HCT116 (cell line): ENCODE measurements around the gene DGKK. TPM values are rescaled to one million over a fixed set of nuclear protein-coding genes. Genes with fewer than 3 reads are reported as not detected.

Experiments used
- ATAC-seq: fragments of 200-7000 bp; cut with Tn5 transposase; 2 replicates; pipeline ENCODE4 v1.9.1; 2020; ENCODE audit warnings: mild to moderate bottlenecking, moderate library complexity
- BruUV-seq: library from RNA; stranded (reverse); fragments of 400-500 nt; replicated peaks from 2 replicates; lab custom pipeline; 2021; lab: Mats Ljungman, UMichigan
- CTCF ChIA-PET: fragments of 300-600 bp; sonication (Branson Sonifier 250); formaldehyde crosslinking; loops from one replicate; lab custom pipeline; 2021; ENCODE audit warnings: antibody characterized with exemption; lab: Charles Lee
- POLR2A ChIA-PET: fragments of 300-600, 350-600 bp; sonication (Branson Sonifier 250); formaldehyde crosslinking; loops from one replicate; lab custom pipeline; 2021; ENCODE audit warnings: antibody characterized with exemption; lab: Charles Lee
- RAD21 ChIA-PET, 2 experiments: fragments of 300-600 bp; sonication (Branson Sonifier 250); formaldehyde crosslinking; loops; one replicate each; lab custom pipeline; 2023; ENCODE audit warnings: low total read pairs in 2 of 2; ENCODE audit not compliant: uncharacterized antibody in 2 of 2, unreplicated experiment in 2 of 2, low non-redundant PET in 1 of 2; lab: Charles Lee
- DNase-seq: peaks from one replicate; pipeline ENCODE4 v3.0.0-alpha.2; 2010; ENCODE audit warnings: low read depth, low spot score
- H2AFZ ChIP-seq: fragments of 200-600 bp; shearing (Covaris generic), sonication (generic); 2 replicates; pipeline ENCODE4 v1.6.1; 2017; ENCODE audit warnings: low read depth, mixed run types, mixed read lengths, antibody characterized with exemption, low read length; ENCODE audit not compliant: poor library complexity, severe bottlenecking
- H3K27ac ChIP-seq: 2 replicates; pipeline ENCODE4 v1.5.1; 2012; ENCODE audit warnings: low read depth, low read length
- H3K27me3 ChIP-seq: fragments of 200-600 bp; sonication (generic); 2 replicates; pipeline ENCODE4 v1.6.1; 2016; ENCODE audit warnings: mixed run types, low read length, mixed read lengths; ENCODE audit not compliant: insufficient read depth
- H3K36me3 ChIP-seq, 2 experiments: fragments of 200-500 bp in 1 of 2; fragments of 200-600 bp in 1 of 2; sonication (Bioruptor generic) in 1 of 2; sonication (generic) in 1 of 2; 2 replicates each; pipeline versions ENCODE4 v1.5.1 to v1.6.1; 2014 to 2016; ENCODE audit warnings: low read length in 2 of 2, inconsistent platforms in 1 of 2, mixed read lengths in 1 of 2, mixed run types in 1 of 2; ENCODE audit not compliant: insufficient read depth in 2 of 2, control insufficient read depth in 1 of 2
- H3K4me1 ChIP-seq, 2 experiments: fragments of 200-600 bp in 1 of 2; sonication (generic) in 1 of 2; 2 replicates each; pipeline versions ENCODE4 v1.5.1 to v1.6.1; 2012 to 2017; ENCODE audit warnings: low read length in 2 of 2, inconsistent platforms in 1 of 2, mild to moderate bottlenecking in 1 of 2, mixed read lengths in 1 of 2, mixed run types in 1 of 2, moderate library complexity in 1 of 2; ENCODE audit not compliant: insufficient read depth in 2 of 2, control insufficient read depth in 1 of 2
- H3K4me2 ChIP-seq: fragments of 200-600 bp; sonication (generic); 2 replicates; pipeline ENCODE4 v1.6.1; 2017; ENCODE audit warnings: mixed run types, low read length, mixed read lengths
- H3K4me3 ChIP-seq, 2 experiments: fragments of 200-600 bp in 1 of 2; sonication (generic) in 1 of 2; replicated peaks in 1 of 2; 2 replicates each; pipeline ENCODE4 v1.5.1; 2011 to 2016; ENCODE audit warnings: low read length in 2 of 2, control low read depth in 1 of 2, low read depth in 1 of 2, mild to moderate bottlenecking in 1 of 2, mixed read lengths in 1 of 2, mixed run types in 1 of 2
- H3K79me2 ChIP-seq: fragments of 200-600 bp; sonication (generic); 2 replicates; pipeline ENCODE4 v1.6.1; 2017; ENCODE audit warnings: mild to moderate bottlenecking, mixed run types, low read length, moderate library complexity, mixed read lengths; ENCODE audit not compliant: insufficient read depth
- H3K9ac ChIP-seq: fragments of 200-600 bp; sonication (generic); 2 replicates; pipeline ENCODE4 v1.6.1; 2016; ENCODE audit warnings: low read length, mixed read lengths
- H3K9me2 ChIP-seq: fragments of 200-600 bp; sonication (generic), shearing (Covaris generic); 2 replicates; pipeline ENCODE4 v1.6.1; 2017; ENCODE audit warnings: mixed run types, mild to moderate bottlenecking, moderate library complexity; ENCODE audit not compliant: insufficient read depth
- H3K9me3 ChIP-seq, 2 experiments: fragments of 200-500 bp in 1 of 2; fragments of 200-600 bp in 1 of 2; sonication (Bioruptor generic) in 1 of 2; sonication (generic) in 1 of 2; 2 replicates each; pipeline ENCODE4 v1.6.1; 2014 to 2017; ENCODE audit warnings: low read length in 2 of 2, mixed read lengths in 2 of 2, inconsistent platforms in 1 of 2, low read depth in 1 of 2, mild to moderate bottlenecking in 1 of 2, mixed run types in 1 of 2, moderate library complexity in 1 of 2; ENCODE audit not compliant: control insufficient read depth in 1 of 2, insufficient read depth in 1 of 2
- H4K20me1 ChIP-seq: fragments of 200-600 bp; sonication (generic), shearing (Covaris generic); 2 replicates; pipeline ENCODE4 v1.6.1; 2017; ENCODE audit warnings: mixed run types, mild to moderate bottlenecking, moderate library complexity; ENCODE audit not compliant: insufficient read depth
- CTCF ChIP-seq, 3 experiments: fragments of 200-600 bp in 1 of 3; sonication (generic) in 1 of 3; IDR thresholded peaks in 2 of 3; conservative IDR thresholded peaks in 1 of 3; 2 replicates each; pipeline ENCODE4 v1.5.1; 2012 to 2017; ENCODE audit warnings: low read depth in 2 of 3, low read length in 2 of 3, antibody characterized with exemption in 1 of 3, borderline replicate concordance in 1 of 3, control low read depth in 1 of 3, mild to moderate bottlenecking in 1 of 3, mixed read lengths in 1 of 3, mixed run types in 1 of 3, moderate library complexity in 1 of 3; ENCODE audit not compliant: insufficient read depth in 1 of 3
- EGR1 ChIP-seq: IDR thresholded peaks from 2 replicates; pipeline ENCODE4 v1.6.1; 2012; ENCODE audit warnings: low read depth
- EZH2phosphoT487 ChIP-seq: fragments of 200-600 bp; IDR thresholded peaks from 2 replicates; pipeline ENCODE4 v1.6.1; 2018; ENCODE audit warnings: antibody characterized with exemption, borderline replicate concordance
- FOSL1 ChIP-seq: IDR thresholded peaks from 2 replicates; pipeline ENCODE4 v1.6.1; 2012; ENCODE audit warnings: low read depth
- JUND ChIP-seq: IDR thresholded peaks from 2 replicates; pipeline ENCODE4 v1.6.1; 2012
- POLR2A ChIP-seq: IDR thresholded peaks from 2 replicates; pipeline ENCODE4 v1.7.0; 2011; ENCODE audit warnings: borderline replicate concordance; ENCODE audit not compliant: insufficient read depth, insufficient read length; ENCODE audit errors: extremely low read depth
- RAD21 ChIP-seq: IDR thresholded peaks from 2 replicates; pipeline ENCODE4 v1.6.1; 2012; ENCODE audit warnings: low read depth, mild to moderate bottlenecking
- REST ChIP-seq: IDR thresholded peaks from 2 replicates; pipeline ENCODE4 v1.6.1; 2012; ENCODE audit warnings: low read depth
- SIN3A ChIP-seq: IDR thresholded peaks from 2 replicates; pipeline ENCODE4 v1.6.1; 2012; ENCODE audit warnings: low read depth
- SP1 ChIP-seq: IDR thresholded peaks from 2 replicates; pipeline ENCODE4 v1.6.1; 2012; ENCODE audit warnings: low read depth
- SRF ChIP-seq: IDR thresholded peaks from 2 replicates; pipeline ENCODE4 v1.6.1; 2012; ENCODE audit warnings: low read depth
- TCF7L2 ChIP-seq: IDR thresholded peaks from 2 replicates; pipeline ENCODE4 v1.7.0; 2011; ENCODE audit warnings: borderline replicate concordance, inconsistent platforms; ENCODE audit not compliant: insufficient read depth, insufficient read length; ENCODE audit errors: extremely low read depth
- ZFX ChIP-seq: fragments of 450-650 bp; IDR thresholded peaks from 2 replicates; pipeline ENCODE4 v1.6.1; 2017
- ZNF274 ChIP-seq: fragments of 200-500 bp; sonication (Bioruptor generic); IDR thresholded peaks from 2 replicates; pipeline ENCODE4 v1.6.1; 2014; ENCODE audit warnings: mild to moderate bottlenecking, low read depth, low read length, inconsistent platforms
- intact Hi-C: fragments of 100-400 bp; cut with micrococcal nuclease; formaldehyde crosslinking; loops from 2 replicates; pipeline ENCODE4 v1.10.0; 2022
- total RNA-seq: library from RNA; stranded (reverse); gene quantifications from one replicate; pipeline ENCODE4 v1.2.1, GENCODE V29; 2021; ENCODE audit not compliant: unreplicated experiment
- TF ChIP-seq, protein P1 (sequence below): IDR thresholded peaks from 2 replicates; pipeline ENCODE4 v1.6.1; 2012

The DGKK gene
- total RNA-seq, 1 experiment from 2014 or later = not detected

DNA sequence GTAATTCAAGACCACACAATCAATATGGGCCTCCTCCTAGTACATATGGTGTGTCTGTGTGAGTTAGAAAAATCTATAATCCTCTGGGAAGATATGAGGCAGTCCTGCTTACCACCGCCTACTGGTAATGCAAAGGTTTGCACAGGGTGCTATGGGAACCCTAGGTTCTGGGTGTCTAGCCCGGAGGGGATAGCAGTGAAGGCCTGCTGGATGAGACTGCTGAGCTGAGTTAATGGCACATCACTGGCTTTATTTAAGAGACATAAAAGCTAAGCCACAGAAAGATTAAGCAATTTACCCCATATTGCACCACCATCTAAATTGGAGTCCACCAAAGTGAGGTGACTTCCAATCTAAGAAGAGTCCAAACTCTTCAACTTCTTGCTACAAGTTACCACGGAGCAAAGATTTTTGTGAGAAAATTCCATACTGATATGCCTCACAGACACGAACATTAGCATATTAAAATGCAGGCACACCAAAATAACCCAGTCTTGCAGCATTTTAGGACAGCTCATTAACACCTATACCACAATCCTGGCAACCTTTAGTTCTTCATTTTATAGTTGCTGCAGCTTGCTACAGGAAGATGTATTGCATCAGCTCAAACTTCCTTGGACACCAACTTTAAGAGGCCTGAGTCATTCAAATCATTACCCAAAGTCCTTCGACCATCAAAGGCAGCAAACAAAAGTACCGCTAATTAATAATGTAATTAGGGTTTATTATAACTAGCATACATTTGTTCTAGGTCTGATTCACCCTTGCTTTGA lies 13.7 kb downstream of the DGKK start:
- intact Hi-C loops = loop anchor here (10.0 kb wide), 1 partner anchor 542 kb away; no protein-coding TSS in a partner anchor
- H3K4me1 ChIP-seq = no peaks in the 10 kb centered on the region
- no peaks in the 10 kb centered on the region for H4K20me1 ChIP-seq
- ATAC-seq (peak; percentile 59), DNase-seq (no peak)
- BruUV-seq = no TSS peak
- no peaks in the 10 kb centered on the region for H3K79me2 ChIP-seq
- ChIA-PET CTCF (interaction anchor here (1.3 kb wide), 1 partner anchor 8 kb away, joined by 3 read pairs; no protein-coding TSS in a partner anchor), POLR2A (no interaction called here), RAD21 (no interaction called here)
- H3K36me3 ChIP-seq = no peaks in the 10 kb centered on the region
- no peak overlapping the region for H3K4me3 ChIP-seq
- H3K4me2 ChIP-seq = no peak overlapping the region
- H3K9ac ChIP-seq = no peak overlapping the region
- no peak overlapping the region for H2AFZ ChIP-seq
- H3K27me3 ChIP-seq = peaks cover 23% of the 10 kb centered on the region
- no peaks in the 10 kb centered on the region for H3K9me3 ChIP-seq
- peak in 2 of 3 experiments; percentile 30 to 33; a peak in 2 of 6 replicates for TF ChIP-seq CTCF (IDR thresholded peaks at IDR 0.05 in 2 of 3, conservative IDR thresholded peaks at IDR 0.05 in 1 of 3; ENCODE audit: borderline replicate concordance in 1 of 3, insufficient read depth in 1 of 3, low read depth in 2 of 3, low read length in 2 of 3)
- TF ChIP-seq SIN3A = no peak
- H3K27ac ChIP-seq = no peak overlapping the region
- no peaks in the 10 kb centered on the region for H3K9me2 ChIP-seq

GRCh38 chrX:50452782-50453181 lies 17.8 kb downstream of the DGKK start:
- Histone ChIP-seq H2AFZ (no peak overlapping the region), H3K9ac (no peak overlapping the region), H3K4me1 (peaks cover 0 to 5% of the 10 kb centered on the region in 2 experiments; a peak in 1 of 4 replicates), H3K36me3 (no peaks in the 10 kb centered on the region), H3K9me2 (no peaks in the 10 kb centered on the region), H3K27me3 (no peaks in the 10 kb centered on the region; the same call in 1 of the 2 replicates), H4K20me1 (no peaks in the 10 kb centered on the region), H3K9me3 (no peaks in the 10 kb centered on the region), H3K27ac (no peak overlapping the region), H3K4me2 (no peak overlapping the region), H3K4me3 (no peak overlapping the region), H3K79me2 (no peaks in the 10 kb centered on the region)
- no TSS peak for BruUV-seq
- ChIA-PET RAD21 (no interaction called here), POLR2A (no interaction called here), CTCF (no interaction called here)
- intact Hi-C loops = loop anchor here (10.0 kb wide), 1 partner anchor 538 kb away; no protein-coding TSS in a partner anchor
- DNase-seq (no peak), ATAC-seq (no peak)
- TF ChIP-seq RAD21 = no peak
- TF ChIP-seq SP1 = no peak
- TF ChIP-seq POLR2A = no peak
- TF ChIP-seq SRF = no peak
- no peak for TF ChIP-seq EZH2phosphoT487
- no peak for TF ChIP-seq SIN3A
- TF ChIP-seq EGR1 = no peak
- no peak for TF ChIP-seq ZNF274
- TF ChIP-seq ZFX = no peak
- no peak for TF ChIP-seq TCF7L2
- no peak for TF ChIP-seq FOSL1
- TF ChIP-seq REST = no peak
- TF ChIP-seq, protein P1, sequence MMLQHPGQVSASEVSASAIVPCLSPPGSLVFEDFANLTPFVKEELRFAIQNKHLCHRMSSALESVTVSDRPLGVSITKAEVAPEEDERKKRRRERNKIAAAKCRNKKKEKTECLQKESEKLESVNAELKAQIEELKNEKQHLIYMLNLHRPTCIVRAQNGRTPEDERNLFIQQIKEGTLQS = no peak
- TF ChIP-seq JUND = no peak
